GM13976 (cell line): ENCODE data around the gene GLS.

Experiments used
- DNase-seq: peaks from one replicate; pipeline ENCODE4 v3.0.0; 2012; ENCODE audit warnings: low spot score
- CTCF ChIP-seq: IDR thresholded peaks from 2 replicates; pipeline ENCODE4 v1.5.1; 2012; ENCODE audit warnings: borderline replicate concordance, mild to moderate bottlenecking; ENCODE audit not compliant: insufficient read depth; ENCODE audit errors: extremely low read depth, missing control alignments, control extremely low read depth
- in situ Hi-C: fragments of 300-500 bp; cut with MboI; formaldehyde crosslinking; loops from one replicate; pipeline ENCODE4 v1.12.0; 2022; ENCODE audit warnings: low sequenced_read_pairs, mixed read lengths, inconsistent platforms; ENCODE audit not compliant: unreplicated experiment

The GLS gene

GRCh38 chr2:190999949-191000665 lies 119.5 kb downstream of the GLS start:
- no peak for TF ChIP-seq CTCF
- in situ Hi-C loops: no loop called here
- no peak for DNase-seq

- in situ Hi-C loops: no loop called here
- TF ChIP-seq CTCF: no peak
- DNase-seq: no peak
Measured at GRCh38 chr2:191001032-191001431, 120.4 kb downstream of the GLS start.

- TF ChIP-seq CTCF: no peak
- DNase-seq: no peak
- in situ Hi-C loops: no loop called here
Measured at GRCh38 chr2:191001624-191002023, 121.0 kb downstream of the GLS start.

GRCh38 chr2:191003405-191004309 lies 123.0 kb downstream of the GLS start:
- in situ Hi-C loops: no loop called here
- no peak for DNase-seq
- TF ChIP-seq CTCF: no peak

GRCh38 chr2:191006297-191006696 lies 125.7 kb downstream of the GLS start:
- in situ Hi-C loops: no loop called here
- no peak for DNase-seq
- no peak for TF ChIP-seq CTCF

- in situ Hi-C loops: no loop called here
- DNase-seq: no peak
- TF ChIP-seq CTCF: no peak
Measured at GRCh38 chr2:191006997-191007783, 126.6 kb downstream of the GLS start.
